ENCODE measurements around the gene MEOX1. TPM values are rescaled to one million over a fixed set of nuclear protein-coding genes. Genes with fewer than 3 reads are reported as not detected.
A peak's percentile ranks its signal among the peaks of the same experiment; 100 is the strongest.

MEOX1 gene
- total and polyA plus RNA-seq, 8 donors, result 1.2 to 5.1 (median 2.6) TPM; not detected in 3

GRCh38 chr17:43695970-43696865 is 34.5 kb upstream of the MEOX1 start:
- 29 to 36% (median 33%) methylated on average over 8 to 12 of the region's 12 CpGs for WGBS, 5 donors
- Histone ChIP-seq H3K4me3 (no peak overlapping the region), H3K27me3 (peaks cover 0 to 8% (median 0%) of the 10 kb centered on the region in 3 donors), H3K36me3 (no peaks in the 10 kb centered on the region), H3K9me3 (peaks cover 0 to 5% (median 0%) of the 10 kb centered on the region in 4 donors), H3K4me1 (peaks cover 0 to 12% (median 5%) of the 10 kb centered on the region in 4 donors), H3K27ac (no peak overlapping the region)
- intact Hi-C loops (cut with DNase I; ENCODE audit: low total_unique reads), result loop anchor here (5.0 kb wide), 1 partner anchor 61 kb away; the partner anchor contains the start of gene SOST
- TF ChIP-seq EP300 (IDR thresholded peaks at IDR 0.05) (no peak), POLR2A (IDR thresholded peaks at IDR 0.05) (no peak), CTCF (IDR thresholded peaks at IDR 0.05) (no peak), POLR2AphosphoS5 (IDR thresholded peaks at IDR 0.05) (no peak)
- peak in 1 of 2 donors; percentile 49 for DNase-seq

DNA sequence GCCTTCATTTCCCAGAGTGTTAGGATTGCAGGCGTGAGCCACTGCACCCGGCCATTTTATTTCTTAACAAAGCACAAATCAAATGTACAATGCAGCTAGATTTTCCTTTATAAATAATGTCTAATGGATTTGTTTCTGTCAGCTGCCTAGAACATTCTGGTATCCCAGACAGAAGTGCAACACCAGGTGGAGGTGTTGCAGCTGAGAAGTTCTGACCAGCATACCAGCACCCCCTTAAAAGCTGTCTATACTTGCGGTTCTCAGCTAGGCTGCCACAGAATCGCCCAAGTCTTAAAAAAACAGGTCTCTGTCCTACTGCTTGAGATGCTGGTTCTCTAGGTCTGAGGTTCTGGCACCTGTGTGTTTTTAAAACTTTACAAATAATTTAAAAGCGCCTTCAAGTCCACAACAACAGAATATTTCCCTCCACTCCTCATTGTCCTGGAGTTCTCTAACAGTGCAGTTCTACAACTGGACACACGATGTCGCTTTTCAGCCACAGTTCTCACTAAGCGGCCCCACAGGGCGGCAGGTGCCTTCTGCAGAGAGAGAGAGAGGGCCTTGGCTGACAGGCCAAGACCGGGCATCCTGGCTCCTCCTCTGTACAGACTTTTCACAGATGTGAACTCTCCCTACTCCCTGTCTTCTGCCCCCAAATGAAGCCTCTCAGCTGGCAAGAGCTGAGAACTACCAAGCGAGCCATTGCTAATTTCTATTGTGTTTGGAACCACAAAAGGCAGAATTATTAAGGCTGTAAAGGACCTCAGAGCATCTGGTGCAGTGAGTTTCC is 32.6 kb upstream of the MEOX1 start:
- Histone ChIP-seq H3K27ac (no peak overlapping the region), H3K4me1 (peaks cover 0 to 12% (median 5%) of the 10 kb centered on the region in 4 donors), H3K27me3 (peaks cover 0 to 6% (median 0%) of the 10 kb centered on the region in 3 donors), H3K4me3 (no peak overlapping the region), H3K36me3 (no peaks in the 10 kb centered on the region), H3K9me3 (peaks cover 0 to 5% (median 0%) of the 10 kb centered on the region in 4 donors)
- TF ChIP-seq EP300 (IDR thresholded peaks at IDR 0.05) (no peak), POLR2AphosphoS5 (IDR thresholded peaks at IDR 0.05) (peak in 1 of 3 donors; percentile 43), CTCF (IDR thresholded peaks at IDR 0.05) (peak in 5 of 7 experiments; percentile 84 to 94 (median 90))
- 23 to 29% (median 26%) methylated on average over 11 of the region's 11 CpGs for WGBS, 5 donors
- peak; percentile 79 to 93 for DNase-seq
- intact Hi-C loops (cut with DNase I; ENCODE audit: low total_unique reads), result no loop called here

DNA sequence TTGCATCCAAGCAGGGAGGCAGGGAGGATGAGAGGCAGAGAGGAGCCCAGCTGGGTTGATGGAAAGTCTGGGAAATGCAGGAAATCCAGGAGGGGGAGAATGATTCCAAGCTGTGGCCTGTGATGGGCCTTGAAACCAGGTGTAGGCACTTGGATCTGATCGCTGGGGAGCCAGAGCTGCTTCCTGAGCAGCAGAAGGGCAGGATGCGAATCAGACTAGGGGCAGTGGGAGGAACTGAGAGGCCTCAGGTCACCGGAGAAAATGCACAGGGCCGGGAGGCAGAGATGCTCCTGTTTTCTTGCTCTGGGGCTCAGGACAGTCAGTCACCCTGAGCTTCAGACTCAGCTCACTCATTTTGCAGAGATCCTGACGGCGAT is 29.6 kb upstream of the MEOX1 start:
- Histone ChIP-seq H3K27me3 (no peaks in the 10 kb centered on the region), H3K36me3 (no peaks in the 10 kb centered on the region), H3K4me3 (no peak overlapping the region), H3K4me1 (peaks cover 0 to 7% (median 2%) of the 10 kb centered on the region in 4 donors), H3K27ac (no peak overlapping the region), H3K9me3 (no peaks in the 10 kb centered on the region)
- 67 to 84% (median 79%) methylated on average over 6 of the region's 6 CpGs for WGBS, 5 donors
- no peak for DNase-seq
- intact Hi-C loops (cut with DNase I; ENCODE audit: low total_unique reads), result no loop called here
- TF ChIP-seq CTCF (IDR thresholded peaks at IDR 0.05), result no peak
- no peak for TF ChIP-seq POLR2AphosphoS5 (IDR thresholded peaks at IDR 0.05)

- no peaks in the 10 kb centered on the region for H3K36me3 ChIP-seq
- TF ChIP-seq POLR2AphosphoS5 (IDR thresholded peaks at IDR 0.05) (no peak), EP300 (IDR thresholded peaks at IDR 0.05) (no peak), POLR2A (IDR thresholded peaks at IDR 0.05) (no peak), CTCF (IDR thresholded peaks at IDR 0.05) (no peak)
- peaks cover 0 to 2% (median 0%) of the 10 kb centered on the region in 4 donors for H3K4me1 ChIP-seq
- no peak overlapping the region for H3K27ac ChIP-seq
- no peak overlapping the region for H3K4me3 ChIP-seq
- no peaks in the 10 kb centered on the region for H3K9me3 ChIP-seq
- WGBS, 5 donors, result 68 to 80% (median 70%) methylated on average over 9 of the region's 9 CpGs
- H3K27me3 ChIP-seq, result no peaks in the 10 kb centered on the region
- intact Hi-C loops (cut with DNase I; ENCODE audit: low total_unique reads), result no loop called here
- DNase-seq, result no peak
Measured at GRCh38 chr17:43690624-43691316, 29.0 kb upstream of the MEOX1 start.

Data from stomach (tissue), 9 donors.